A673 (cell line): Measurements from ENCODE around the gene COL4A2.

Source experiments
- EZH2 ChIP-seq: fragments of 200-600 bp; sonication (generic); IDR thresholded peaks from 2 replicates; pipeline ENCODE4 v1.6.1; 2017; ENCODE audit warnings: borderline replicate concordance, low read depth, mild to moderate bottlenecking, mixed read lengths, antibody characterized with exemption, low read length; ENCODE audit not compliant: poor library complexity, severe bottlenecking
- TF ChIP-seq, protein P1 (sequence below): fragments of 300-800, 200-600 bp; sonication (generic); conservative IDR thresholded peaks from 2 replicates; pipeline ENCODE4 v1.5.1; 2017; ENCODE audit warnings: low read depth, mild to moderate bottlenecking, antibody characterized with exemption, low read length, moderate library complexity, mixed read lengths

DNA sequence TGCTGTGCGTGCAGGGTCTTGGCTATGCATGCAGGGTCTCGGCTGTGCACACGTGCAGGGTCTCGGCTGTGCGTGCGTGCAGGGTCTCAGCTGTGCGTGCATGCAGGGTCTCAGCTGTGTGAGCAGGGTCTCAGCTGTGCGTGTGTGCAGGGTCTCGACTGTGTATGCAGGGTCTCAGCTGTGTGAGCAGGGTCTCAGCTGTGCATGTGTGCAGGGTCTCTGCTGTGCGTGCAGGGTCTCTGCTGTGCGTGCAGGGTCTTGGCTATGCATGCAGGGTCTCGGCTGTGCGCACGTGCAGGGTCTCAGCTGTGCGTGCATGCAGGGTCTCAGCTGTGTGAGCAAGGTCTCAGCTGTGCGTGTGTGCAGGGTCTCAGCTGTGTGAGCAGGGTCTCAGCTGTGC, 212.0 kb downstream of the COL4A2 start:
- TF ChIP-seq, protein P1, sequence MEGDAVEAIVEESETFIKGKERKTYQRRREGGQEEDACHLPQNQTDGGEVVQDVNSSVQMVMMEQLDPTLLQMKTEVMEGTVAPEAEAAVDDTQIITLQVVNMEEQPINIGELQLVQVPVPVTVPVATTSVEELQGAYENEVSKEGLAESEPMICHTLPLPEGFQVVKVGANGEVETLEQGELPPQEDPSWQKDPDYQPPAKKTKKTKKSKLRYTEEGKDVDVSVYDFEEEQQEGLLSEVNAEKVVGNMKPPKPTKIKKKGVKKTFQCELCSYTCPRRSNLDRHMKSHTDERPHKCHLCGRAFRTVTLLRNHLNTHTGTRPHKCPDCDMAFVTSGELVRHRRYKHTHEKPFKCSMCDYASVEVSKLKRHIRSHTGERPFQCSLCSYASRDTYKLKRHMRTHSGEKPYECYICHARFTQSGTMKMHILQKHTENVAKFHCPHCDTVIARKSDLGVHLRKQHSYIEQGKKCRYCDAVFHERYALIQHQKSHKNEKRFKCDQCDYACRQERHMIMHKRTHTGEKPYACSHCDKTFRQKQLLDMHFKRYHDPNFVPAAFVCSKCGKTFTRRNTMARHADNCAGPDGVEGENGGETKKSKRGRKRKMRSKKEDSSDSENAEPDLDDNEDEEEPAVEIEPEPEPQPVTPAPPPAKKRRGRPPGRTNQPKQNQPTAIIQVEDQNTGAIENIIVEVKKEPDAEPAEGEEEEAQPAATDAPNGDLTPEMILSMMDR = no peak
- no peak for TF ChIP-seq EZH2
